Subcutaneous adipose tissue (tissue), 4 donors: Measurements from ENCODE around the gene TRMT10C. TPM values are rescaled to one million over a fixed set of nuclear protein-coding genes. Genes with fewer than 3 reads are reported as not detected.

ENCODE experiments used
- total RNA-seq, 4 donors: library from RNA; depleted of rRNA; stranded (reverse); fragments of >200 nt; gene quantifications; one replicate each; pipeline ENCODE4 v1.1.0, GENCODE V29; 2016
- TF ChIP-seq, protein P1 (sequence below): fragments of 450-650 bp; IDR thresholded peaks from one replicate; pipeline ENCODE4 v1.5.1; 2016; ENCODE audit warnings: low read depth, mild to moderate bottlenecking, control low read depth, antibody characterized with exemption, moderate library complexity

The TRMT10C gene
- total RNA-seq, 4 donors from 2014 or later: 10.9 to 29.7 (median 16.9) TPM

DNA sequence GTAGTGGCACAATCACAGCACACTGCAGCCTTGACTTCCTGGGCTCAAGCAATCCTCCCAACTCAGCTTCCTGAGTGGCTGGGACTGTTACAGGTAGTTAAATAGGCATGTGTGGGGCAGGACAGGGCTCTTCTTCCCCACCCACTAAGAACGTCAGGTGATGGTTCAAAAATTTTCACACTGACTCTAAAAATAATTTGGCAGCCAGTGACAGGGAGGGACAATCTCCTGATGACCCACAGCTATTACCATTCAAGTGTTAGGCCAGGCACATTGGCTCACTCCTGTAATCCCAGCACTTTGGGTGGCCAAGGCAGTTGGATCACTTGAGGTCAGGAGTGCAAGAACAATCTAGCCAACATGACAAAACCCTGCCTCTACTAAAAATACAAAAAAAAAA is 12.2 kb upstream of the TRMT10C start:
- TF ChIP-seq, protein P1, sequence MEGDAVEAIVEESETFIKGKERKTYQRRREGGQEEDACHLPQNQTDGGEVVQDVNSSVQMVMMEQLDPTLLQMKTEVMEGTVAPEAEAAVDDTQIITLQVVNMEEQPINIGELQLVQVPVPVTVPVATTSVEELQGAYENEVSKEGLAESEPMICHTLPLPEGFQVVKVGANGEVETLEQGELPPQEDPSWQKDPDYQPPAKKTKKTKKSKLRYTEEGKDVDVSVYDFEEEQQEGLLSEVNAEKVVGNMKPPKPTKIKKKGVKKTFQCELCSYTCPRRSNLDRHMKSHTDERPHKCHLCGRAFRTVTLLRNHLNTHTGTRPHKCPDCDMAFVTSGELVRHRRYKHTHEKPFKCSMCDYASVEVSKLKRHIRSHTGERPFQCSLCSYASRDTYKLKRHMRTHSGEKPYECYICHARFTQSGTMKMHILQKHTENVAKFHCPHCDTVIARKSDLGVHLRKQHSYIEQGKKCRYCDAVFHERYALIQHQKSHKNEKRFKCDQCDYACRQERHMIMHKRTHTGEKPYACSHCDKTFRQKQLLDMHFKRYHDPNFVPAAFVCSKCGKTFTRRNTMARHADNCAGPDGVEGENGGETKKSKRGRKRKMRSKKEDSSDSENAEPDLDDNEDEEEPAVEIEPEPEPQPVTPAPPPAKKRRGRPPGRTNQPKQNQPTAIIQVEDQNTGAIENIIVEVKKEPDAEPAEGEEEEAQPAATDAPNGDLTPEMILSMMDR: no peak

DNA sequence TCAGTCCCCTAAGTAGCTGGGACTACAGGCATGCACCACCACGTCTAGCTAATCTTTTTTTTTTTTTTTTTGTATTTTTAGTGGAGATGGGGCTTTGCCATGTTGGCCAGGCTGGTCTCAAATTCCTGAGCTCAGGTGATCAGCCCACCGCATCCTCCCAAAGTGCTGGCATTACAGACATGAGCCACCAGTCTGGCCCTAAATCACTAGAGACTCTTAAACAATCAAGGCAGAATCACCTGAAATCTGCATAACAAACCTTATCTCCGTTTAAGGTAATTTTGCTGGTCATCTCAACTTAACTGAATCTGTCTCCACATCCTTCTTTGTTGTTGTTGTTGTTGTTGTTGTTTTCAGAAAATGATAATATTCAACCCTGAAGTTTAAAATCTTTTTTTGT is 5.6 kb upstream of the TRMT10C start:
- TF ChIP-seq, protein P1: no peak

DNA sequence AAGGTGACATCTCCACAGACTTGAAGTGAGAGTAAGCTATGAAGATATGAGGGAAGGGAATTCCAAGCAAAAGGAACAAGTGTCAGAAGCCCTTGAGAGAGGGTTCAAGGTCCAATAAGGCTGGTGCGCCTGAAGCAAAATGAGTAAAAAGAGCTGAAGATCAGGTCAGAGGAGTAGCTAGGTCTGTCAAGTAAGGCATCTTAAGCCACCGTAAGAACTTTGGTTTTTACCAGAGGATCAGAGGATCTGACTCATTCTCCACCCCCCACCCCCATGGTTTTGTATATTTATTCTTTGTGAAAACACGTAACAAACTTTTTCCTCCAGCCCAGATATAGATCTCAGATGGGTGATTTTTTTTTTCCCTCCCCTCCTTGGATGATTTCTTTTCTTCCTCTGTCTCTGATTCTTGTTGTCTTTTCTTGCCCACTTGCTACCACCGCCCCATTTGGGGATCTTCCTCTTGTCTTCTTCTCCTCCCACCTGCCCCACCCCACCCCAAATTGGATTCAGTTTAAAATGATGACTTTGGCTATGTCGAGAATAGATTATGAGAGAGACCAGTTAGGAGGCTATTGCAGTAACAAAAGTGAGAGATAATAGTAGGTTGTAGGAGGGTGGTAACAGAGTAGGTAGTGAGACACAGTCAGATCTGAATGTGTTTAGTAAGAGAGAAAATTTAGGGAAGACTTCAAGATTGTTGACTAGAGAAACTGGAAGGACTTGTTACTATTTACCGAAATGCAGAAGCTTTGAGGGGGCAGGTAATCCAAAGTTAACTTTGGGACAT is 6.1 kb downstream of the TRMT10C start:
- TF ChIP-seq, protein P1: no peak

GRCh38 chr3:101571028-101571895 is 9.6 kb downstream of the TRMT10C start:
- TF ChIP-seq, protein P1: no peak

DNA sequence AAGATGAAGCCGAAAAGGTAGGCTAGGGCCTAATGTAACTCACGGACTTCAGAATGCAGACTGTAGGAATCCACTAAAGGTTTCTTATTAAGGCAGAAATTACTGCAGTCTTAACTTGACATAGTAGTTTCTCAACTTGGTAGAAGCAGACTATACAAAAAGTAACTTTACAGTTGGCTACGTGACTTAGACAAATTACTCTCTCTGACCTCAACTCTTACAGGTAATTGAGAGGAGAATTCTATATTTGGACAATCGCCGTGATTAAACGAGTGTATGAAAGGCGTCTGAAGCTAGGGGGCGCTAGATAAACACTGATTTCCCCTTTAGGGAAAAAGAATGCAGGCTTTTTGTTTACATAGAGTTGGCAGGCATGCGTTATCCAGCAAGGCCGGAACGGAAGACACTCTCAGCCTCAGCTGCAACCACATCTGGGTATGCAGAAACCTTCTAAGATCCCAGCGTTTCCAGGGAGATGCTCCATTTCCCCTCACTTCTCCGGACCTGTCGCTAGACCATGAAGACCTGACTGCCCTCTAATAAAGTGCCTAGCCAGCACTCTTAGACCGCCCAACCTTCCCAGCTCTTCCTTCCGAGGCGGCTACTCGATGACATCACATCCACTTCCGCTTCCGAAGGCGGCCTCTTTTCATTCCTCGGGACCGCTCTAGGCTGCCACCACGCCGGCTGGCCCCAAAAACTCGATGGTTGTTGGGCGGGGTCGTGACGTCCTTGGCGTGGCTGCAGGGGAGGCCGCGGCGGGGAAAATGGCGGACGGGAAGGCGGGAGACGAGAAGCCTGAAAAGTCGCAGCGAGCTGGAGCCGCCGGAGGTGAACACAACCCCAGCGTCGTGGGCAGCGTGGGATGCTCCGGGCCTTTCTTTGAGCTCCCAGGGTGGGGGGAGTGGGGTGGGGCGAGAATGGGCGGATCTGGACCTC is 12.1 kb downstream of the TRMT10C start, which contains the start of gene PCNP:
Gene PCNP, plus strand, starts transcription at position 732 of the 939 bp plus-strand sequence. Its CDS starts 36 bp downstream, at position 768.
- TF ChIP-seq, protein P1: no peak

DNA sequence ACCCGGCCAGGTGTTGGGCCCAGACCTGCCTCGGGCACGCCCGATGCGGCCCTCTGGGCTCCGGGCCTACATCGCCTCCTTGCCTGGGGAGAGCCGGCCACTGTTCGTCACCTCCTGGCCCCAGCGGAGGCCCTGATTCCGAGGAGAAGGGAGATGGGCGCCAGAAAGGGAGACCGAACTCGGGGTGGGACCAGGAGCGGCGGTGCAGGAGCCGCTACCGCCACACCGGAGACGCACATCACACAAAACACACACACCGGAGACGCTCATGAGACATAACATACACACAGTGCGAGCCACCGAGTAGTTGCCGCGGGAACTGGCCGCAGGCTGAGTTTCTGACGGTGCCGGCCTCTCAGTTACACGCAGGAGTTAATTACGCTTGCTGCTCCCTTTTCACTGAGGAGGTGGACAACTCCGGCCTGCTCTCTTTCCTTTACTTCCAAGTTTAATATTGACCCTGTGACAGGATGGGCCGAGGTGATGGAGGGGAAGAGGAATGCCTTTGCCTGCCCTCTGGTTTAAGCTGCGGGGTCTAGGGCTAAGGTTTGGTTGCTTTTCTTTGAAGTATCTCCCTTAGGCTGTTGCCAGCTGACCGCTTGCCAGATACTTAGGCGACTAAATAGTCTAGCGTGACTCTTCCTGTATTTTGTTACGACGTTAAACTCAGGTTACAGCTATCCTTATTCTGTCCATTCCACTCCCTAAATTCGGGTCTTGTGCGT is 12.9 kb downstream of the TRMT10C start:
- TF ChIP-seq, protein P1: no peak
